Endometrial microvascular endothelial cells (primary cell): ENCODE data around the gene DUSP8. TPM values are rescaled to one million over a fixed set of nuclear protein-coding genes. Genes with fewer than 3 reads are reported as not detected.

Experiments used
- in situ Hi-C: cut with HindIII; loops from 2 replicates; pipeline ENCODE4 v1.10.0; 2017; ENCODE audit warnings: low sequenced_read_pairs, low pct_unique_long_range_greater_than_20kb; ENCODE audit errors: inconsistent ontology term
- total RNA-seq: library from RNA; depleted of rRNA; stranded (reverse); fragments of >200 nt; gene quantifications from one replicate; pipeline ENCODE4 v1.2.3, GENCODE V29; 2015; ENCODE audit errors: inconsistent ontology term

DUSP8 gene
- total RNA-seq, 1 donor from 2014 or later, result 11.0 TPM

DNA sequence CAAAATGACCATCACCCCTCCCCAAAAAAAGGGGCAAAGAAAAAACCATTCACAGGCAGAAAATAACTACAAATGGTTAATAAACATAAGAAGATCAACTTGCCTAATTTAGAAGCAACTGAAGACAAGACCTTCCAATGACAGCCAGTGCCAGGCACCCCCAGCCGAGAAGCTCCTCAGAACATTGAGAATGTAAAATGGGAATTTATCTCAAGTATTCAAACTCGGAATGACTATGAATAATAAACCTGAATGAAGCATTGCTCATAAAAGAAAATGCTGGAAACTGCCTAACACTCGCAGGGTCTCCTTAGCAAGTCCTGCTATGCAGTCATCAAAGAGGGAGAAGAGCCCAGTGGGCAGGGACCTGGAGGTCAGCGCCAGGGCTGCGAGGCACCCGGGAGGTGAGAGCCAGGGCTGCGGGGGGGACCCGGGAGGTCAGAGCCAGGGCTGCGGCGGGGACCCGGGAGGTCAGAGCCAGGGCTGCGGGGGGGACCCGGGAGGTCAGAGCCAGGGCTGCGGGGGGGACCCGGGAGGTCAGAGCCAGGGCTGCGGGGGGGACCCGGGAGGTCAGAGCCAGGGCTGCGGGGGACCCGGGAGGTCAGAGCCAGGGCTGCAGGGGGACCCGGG lies 62.3 kb downstream of the DUSP8 start:
- in situ Hi-C loops, result no loop called here

DNA sequence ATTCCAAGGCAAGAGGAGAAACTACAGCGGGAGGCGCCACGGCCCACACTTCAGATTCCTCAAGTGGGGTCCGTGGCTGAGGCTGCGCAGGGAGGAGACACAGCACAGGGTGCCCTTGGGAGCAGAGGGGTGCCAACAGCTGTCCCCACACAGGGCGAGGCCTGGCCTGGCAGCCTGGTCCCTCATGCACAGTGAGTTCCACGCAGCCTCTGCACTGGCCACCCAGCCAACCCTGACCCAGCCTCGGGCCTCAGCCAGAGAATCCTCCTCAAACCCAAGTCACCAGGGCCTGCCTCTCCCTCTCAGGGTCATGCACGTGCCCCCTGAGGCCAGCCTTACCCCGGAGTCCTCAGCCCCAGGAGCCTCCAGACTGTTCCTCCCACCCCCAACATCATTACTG lies 63.1 kb downstream of the DUSP8 start:
- in situ Hi-C loops, result no loop called here

DNA sequence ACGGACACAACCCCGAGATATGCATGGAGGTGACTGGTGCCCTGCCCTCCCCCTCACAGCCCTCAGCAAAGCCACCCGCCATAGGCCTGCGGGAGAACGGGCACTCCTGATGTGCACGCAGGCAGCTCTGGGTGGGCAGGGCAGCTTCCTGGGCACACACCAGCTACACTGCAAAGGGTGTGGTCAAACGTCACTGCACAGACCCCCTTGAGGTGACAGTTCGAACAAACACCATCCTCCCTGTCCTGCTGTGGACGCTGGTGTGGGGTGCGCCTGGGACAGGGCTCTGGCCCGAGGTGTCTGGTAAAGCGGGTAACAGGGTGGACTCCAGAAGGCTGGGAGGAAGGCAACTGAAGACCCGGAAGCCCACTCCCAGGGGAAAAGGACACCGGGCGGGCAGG lies 63.6 kb downstream of the DUSP8 start:
- in situ Hi-C loops, result no loop called here

DNA sequence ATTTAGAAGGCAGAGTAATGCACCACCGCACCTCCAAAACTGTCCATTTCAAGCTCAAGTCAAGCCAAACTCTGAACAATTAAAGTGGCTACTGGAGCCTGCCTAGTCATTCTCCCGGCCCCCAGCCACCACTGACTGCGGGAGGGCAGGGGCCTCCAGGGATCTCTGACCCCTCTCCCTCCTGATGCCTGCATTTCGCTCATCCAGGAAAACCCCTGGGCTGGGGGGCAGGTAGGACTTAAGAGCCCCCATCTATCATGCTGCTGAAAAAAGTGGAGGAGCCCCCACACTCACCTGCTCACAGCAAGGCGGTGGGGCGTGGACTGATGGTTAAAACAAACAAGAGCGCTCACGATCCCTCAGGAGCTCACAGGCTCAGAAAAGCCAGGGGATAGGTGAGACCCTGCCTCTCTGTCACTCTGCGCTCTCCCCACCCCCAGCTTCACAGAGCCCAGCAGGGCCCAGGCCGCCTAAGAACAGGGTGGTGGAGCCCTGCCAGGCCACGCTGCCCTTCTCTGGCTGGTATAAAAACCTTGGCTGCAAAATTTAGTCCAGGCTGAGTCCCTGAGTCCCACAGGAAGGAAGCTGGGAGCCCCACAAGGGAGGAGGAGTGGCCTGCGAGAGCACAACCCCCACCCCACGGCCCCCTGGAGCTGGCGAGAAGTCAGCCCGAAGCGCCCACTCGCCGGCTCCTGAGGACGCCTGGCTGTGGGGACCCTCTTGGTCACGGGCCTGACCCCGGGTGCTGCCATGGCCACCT lies 64.5 kb downstream of the DUSP8 start:
- in situ Hi-C loops, result no loop called here

- in situ Hi-C loops, result no loop called here
These were observed 65.1 kb downstream of the DUSP8 start for GRCh38 chr11:1506981-1507380.

- in situ Hi-C loops, result no loop called here
These were observed 66.6 kb downstream of the DUSP8 start for GRCh38 chr11:1505480-1505879.

- in situ Hi-C loops, result no loop called here
These were observed 67.3 kb downstream of the DUSP8 start for GRCh38 chr11:1504581-1505290.

DNA sequence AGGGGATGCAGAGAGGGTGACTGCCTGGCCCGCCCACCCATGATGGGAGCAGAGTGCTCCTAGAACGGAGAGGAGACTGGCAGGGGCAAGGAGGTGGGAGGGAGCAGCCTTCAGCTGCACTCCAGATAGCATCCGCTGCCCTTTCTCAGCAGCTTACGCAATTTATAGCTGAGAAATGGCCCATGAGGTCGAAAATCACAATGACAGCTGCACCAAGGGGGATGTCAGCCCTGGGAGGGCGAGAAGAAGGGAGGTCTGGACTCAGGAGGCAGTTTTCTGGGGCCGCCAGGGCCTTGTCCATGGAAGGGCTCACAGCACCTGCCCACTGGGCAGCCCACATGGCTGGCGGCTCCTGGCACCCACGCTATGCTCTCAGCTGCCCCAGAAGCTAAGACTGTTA lies 67.9 kb downstream of the DUSP8 start:
- in situ Hi-C loops, result no loop called here

Other genes starting within 250 kb of the DUSP8 start
- not detected for gene BRSK2, start 182.3 kb downstream of the DUSP8 start, total RNA-seq
- 20.7 TPM for gene MOB2, start 85.5 kb downstream of the DUSP8 start, total RNA-seq
- not detected for gene KRTAP5-1, start 13.0 kb upstream of the DUSP8 start, total RNA-seq
- not detected for gene KRTAP5-2, start 26.0 kb upstream of the DUSP8 start, total RNA-seq
- gene KRTAP5-3, start 36.2 kb upstream of the DUSP8 start, total RNA-seq, result not detected
- not detected for gene KRTAP5-4, start 49.9 kb upstream of the DUSP8 start, total RNA-seq
- gene KRTAP5-5, start 57.5 kb upstream of the DUSP8 start, total RNA-seq, result not detected
- not detected for gene KRTAP5-6, start 124.9 kb upstream of the DUSP8 start, total RNA-seq
- gene IFITM10, start 178.3 kb upstream of the DUSP8 start, total RNA-seq, result not detected
- 232 TPM for gene CTSD, start 191.7 kb upstream of the DUSP8 start, total RNA-seq